Measurements from ENCODE around the gene CRISPLD2.

Gene CRISPLD2

DNA sequence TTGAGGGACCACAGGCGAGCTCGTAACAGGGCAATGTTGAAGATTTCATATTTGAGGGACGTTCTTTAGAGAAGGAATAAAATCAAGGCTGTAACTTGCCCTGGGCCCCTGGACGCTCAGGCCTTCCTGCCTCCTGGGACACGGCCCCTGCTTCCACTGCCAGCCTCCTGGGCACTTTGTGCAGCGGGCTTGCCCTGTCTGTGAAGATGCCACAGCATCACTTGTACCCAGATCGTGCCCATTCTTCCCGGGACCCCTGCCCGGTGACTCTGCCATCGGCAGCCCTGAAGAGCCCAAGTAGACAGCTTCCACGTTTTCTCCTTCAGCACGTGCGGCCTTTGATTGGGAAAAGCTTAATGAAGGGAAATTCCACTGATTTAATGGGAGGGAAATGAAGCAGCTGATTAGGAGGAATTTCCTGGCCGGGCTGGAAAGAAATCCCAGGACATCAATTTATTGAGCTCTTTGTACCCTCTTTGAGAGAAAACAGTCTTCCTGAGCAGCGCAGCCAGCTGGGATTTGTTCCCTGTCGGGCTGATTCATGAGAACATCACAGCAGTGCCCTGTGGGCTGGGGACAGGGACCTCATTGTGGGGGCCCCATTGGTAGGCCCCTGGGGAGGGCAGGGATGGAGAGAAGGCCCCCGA is 71.5 kb downstream of the CRISPLD2 start:
- no peak overlapping the region for H3K4me3 ChIP-seq (ENCODE audit: low read depth, low read length)
- TF ChIP-seq, protein P1, sequence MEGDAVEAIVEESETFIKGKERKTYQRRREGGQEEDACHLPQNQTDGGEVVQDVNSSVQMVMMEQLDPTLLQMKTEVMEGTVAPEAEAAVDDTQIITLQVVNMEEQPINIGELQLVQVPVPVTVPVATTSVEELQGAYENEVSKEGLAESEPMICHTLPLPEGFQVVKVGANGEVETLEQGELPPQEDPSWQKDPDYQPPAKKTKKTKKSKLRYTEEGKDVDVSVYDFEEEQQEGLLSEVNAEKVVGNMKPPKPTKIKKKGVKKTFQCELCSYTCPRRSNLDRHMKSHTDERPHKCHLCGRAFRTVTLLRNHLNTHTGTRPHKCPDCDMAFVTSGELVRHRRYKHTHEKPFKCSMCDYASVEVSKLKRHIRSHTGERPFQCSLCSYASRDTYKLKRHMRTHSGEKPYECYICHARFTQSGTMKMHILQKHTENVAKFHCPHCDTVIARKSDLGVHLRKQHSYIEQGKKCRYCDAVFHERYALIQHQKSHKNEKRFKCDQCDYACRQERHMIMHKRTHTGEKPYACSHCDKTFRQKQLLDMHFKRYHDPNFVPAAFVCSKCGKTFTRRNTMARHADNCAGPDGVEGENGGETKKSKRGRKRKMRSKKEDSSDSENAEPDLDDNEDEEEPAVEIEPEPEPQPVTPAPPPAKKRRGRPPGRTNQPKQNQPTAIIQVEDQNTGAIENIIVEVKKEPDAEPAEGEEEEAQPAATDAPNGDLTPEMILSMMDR (IDR thresholded peaks at IDR 0.05; ENCODE audit: borderline replicate concordance, insufficient read depth, low read depth, low read length): no peak

DNA sequence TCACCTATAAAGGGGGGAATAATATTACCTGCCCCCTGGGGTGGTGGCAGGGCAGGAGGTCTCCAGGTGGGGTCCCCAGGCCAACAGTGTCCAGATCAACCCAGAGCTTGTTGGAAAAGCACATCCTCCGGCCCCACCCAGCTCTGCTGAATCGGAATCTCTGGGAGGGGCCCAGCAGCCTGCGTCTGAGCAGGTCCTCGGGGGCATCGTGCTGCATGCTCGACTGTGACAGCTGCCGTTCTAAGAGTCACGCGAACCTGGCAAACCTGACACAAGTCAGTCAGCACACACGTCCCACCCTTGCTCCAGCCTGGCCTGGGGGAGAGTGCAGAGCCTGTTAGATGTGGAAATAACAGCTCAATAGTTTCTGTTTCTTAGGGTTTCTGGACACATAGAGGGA is 72.3 kb downstream of the CRISPLD2 start:
- no peak overlapping the region for H3K4me3 ChIP-seq (ENCODE audit: low read depth, low read length)
- TF ChIP-seq, protein P1 (IDR thresholded peaks at IDR 0.05; ENCODE audit: borderline replicate concordance, insufficient read depth, low read depth, low read length): no peak

DNA sequence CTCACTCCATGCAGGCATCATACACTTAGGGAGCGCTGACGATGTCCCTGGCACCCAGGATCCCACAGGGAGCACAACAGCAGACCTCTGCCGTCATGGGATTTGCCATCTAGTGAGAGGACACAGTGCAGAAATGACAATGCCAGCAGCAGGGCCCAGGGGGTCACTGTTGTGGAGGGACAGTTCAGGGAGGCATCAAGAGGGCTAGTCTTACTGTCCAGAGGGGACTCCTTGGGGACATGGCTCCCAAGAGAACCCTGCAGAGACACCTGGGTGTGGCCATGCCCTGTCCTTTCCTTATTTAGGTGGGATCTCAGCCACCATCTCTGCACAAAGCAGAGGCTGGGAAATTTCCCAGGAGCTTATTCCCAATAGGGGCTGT is 73.7 kb downstream of the CRISPLD2 start:
- TF ChIP-seq, protein P1 (IDR thresholded peaks at IDR 0.05; ENCODE audit: borderline replicate concordance, insufficient read depth, low read depth, low read length): no peak
- no peak overlapping the region for H3K4me3 ChIP-seq (ENCODE audit: low read depth, low read length)

DNA sequence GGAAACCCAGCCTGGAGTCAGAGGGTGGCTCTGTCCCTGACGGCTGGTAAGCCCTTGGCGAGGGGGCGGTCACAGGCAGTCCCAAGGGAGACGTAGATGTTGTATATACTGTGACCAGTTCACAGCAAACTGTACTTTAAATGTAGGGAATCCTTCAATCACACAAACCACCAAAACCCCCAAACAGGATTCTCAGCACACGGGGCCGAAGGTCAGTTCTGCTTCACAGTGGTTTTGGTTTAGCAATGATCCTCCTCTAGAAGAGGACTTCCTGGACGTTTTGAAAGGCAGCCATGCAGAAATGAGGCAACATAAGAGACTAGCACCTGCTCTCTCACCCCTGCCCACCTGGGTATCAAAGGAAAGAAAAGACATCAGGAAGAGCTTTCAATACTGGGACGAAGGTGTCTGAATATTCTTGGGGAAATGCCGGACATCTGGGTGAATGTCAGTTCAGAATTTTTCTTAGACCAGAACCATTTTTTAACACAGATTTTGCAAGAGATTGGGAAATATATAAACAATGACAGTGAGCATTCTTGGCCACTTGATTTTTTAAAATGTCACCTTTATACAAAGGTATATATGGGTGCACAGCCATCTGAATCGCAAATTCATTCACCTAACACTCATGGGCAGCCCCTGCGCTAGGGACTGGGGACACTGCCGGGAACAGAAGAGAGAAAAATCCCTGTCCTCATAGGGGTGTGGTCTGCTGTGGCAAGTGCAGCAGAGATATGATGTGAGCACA is 74.2 kb downstream of the CRISPLD2 start:
- H3K4me3 ChIP-seq (ENCODE audit: low read depth, low read length): no peak overlapping the region
- TF ChIP-seq, protein P1 (IDR thresholded peaks at IDR 0.05; ENCODE audit: borderline replicate concordance, insufficient read depth, low read depth, low read length): no peak

DNA sequence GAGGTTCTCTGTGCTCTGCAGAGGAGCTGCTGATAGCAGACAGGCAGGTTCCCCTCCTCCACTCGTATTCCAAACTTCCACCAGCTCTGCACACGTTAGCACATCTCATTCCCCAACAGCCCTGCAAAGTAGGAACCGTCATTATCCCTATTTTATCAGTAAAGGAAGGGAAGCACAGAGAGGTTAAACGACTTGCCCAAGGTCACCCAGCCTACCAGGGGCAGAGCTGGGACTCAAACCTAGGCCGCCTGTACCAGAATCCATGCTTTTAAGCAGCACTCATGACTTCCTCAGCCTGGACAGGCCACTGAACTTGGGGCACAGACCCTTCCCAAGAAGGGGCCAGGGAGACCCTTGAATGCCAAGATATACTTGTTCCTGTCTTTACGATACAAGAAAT is 75.2 kb downstream of the CRISPLD2 start:
- TF ChIP-seq, protein P1 (IDR thresholded peaks at IDR 0.05; ENCODE audit: borderline replicate concordance, insufficient read depth, low read depth, low read length): no peak
- H3K4me3 ChIP-seq (ENCODE audit: low read depth, low read length): no peak overlapping the region

DNA sequence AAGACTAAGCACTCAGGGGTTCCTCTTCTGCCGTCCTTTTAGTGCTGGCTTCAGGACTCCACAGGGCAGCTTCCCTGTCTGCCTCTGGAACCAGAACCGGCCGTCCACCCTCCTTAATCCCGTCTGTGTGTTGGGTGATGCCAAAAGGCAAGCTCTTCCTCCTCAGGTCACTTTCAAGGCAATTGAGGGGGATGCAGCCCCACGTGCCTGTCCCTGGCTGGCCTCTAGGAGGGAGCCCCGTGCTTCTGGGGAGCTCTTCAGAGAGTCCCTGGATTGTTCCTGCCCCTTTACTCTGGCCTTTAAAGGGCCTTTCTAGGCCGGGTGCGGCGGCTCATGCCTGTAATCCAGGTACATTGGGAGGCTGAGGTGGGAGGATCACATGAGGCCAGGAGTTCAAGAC is 77.1 kb downstream of the CRISPLD2 start:
- TF ChIP-seq, protein P1 (IDR thresholded peaks at IDR 0.05; ENCODE audit: borderline replicate concordance, insufficient read depth, low read depth, low read length): no peak
- no peak overlapping the region for H3K4me3 ChIP-seq (ENCODE audit: low read depth, low read length)

DNA sequence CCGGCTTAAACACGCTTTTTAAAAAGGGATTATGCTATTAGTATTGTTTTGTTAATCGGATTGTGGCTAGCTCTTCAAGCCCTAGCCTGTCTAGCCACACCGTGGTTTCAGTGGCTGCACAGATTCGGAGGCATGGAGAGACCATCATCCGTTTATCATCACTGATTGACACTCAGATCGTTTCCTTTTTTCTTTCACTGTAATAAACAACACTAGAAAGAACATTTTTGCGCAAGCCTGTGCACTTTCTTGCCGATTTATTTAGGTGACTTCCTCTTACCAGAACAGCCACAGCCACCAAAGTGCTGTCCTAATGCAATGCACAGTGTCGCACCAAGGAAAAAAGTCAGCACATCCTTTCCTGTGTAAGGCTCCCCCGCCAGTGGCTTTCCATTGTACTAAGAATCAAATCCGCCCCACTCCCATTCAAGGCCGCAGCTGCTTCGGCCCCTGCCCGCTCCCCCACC is 78.2 kb downstream of the CRISPLD2 start:
- TF ChIP-seq, protein P1 (IDR thresholded peaks at IDR 0.05; ENCODE audit: borderline replicate concordance, insufficient read depth, low read depth, low read length): no peak
- no peak overlapping the region for H3K4me3 ChIP-seq (ENCODE audit: low read depth, low read length)

All from GM12875 (cell line).